Measurements from ENCODE around the gene IRAK3. TPM values are rescaled to one million over a fixed set of nuclear protein-coding genes. Genes with fewer than 3 reads are reported as not detected.

Gene IRAK3
- total RNA-seq, 4 donors from 2014 or later: 12.2 to 21.5 (median 13.6) TPM

DNA sequence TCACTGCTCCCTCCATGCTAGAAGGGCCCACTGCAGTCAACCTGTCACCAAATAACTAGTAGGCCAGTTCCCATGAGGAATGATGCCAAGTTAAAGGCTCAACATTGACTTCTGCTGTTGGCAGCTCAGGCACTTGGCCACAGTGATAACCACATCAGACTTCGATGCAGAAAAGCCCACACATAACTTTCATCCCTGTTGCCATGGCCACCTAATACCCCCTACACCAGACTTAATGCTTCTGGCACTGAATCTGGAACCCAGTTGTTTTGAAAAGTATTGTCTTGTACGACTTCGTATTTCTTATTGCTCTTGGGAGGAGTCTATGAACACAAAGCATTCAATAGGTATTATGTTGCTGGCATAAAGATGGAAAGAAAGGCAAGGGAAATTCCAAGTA is 69.0 kb downstream of the IRAK3 start:
- no peak overlapping the region for H3K27ac ChIP-seq (replicated peaks in 1 of 4)
- WGBS: 84% methylated on average over 3 of the region's 3 CpGs
- intact Hi-C loops (cut with DNase I): no loop called here

DNA sequence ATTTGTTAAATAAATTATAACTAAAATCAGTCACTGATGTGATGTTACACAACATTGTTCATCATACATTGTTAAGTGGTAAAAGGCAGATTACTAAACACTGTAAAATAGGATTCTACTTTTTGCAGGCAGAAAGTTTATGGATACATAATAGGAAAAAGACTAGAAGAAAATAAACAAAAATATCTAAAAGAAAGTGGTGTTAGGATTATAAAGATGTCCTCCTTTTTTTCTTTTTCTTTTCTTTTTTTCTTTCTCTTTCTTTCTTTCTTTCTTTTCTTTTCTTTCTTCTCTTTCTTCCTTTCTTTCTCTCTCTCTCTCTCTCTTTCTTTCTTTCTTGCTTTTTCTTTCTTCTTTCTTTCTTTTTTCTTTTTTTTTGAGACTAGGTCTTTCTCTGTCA is 73.7 kb downstream of the IRAK3 start:
- intact Hi-C loops (cut with DNase I): loop anchor here (10.0 kb wide), 2 partner anchors 432 to 602 kb away; no protein-coding TSS in a partner anchor
- DNase-seq (ENCODE audit: extremely low spot score): no peak
- TF ChIP-seq, protein P1, sequence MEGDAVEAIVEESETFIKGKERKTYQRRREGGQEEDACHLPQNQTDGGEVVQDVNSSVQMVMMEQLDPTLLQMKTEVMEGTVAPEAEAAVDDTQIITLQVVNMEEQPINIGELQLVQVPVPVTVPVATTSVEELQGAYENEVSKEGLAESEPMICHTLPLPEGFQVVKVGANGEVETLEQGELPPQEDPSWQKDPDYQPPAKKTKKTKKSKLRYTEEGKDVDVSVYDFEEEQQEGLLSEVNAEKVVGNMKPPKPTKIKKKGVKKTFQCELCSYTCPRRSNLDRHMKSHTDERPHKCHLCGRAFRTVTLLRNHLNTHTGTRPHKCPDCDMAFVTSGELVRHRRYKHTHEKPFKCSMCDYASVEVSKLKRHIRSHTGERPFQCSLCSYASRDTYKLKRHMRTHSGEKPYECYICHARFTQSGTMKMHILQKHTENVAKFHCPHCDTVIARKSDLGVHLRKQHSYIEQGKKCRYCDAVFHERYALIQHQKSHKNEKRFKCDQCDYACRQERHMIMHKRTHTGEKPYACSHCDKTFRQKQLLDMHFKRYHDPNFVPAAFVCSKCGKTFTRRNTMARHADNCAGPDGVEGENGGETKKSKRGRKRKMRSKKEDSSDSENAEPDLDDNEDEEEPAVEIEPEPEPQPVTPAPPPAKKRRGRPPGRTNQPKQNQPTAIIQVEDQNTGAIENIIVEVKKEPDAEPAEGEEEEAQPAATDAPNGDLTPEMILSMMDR (IDR thresholded peaks at IDR 0.05): no peak
- no peak for TF ChIP-seq POLR2AphosphoS5 (IDR thresholded peaks at IDR 0.05)
- no peak for TF ChIP-seq EP300 (IDR thresholded peaks at IDR 0.05)
- no peak for TF ChIP-seq POLR2A (IDR thresholded peaks at IDR 0.05; ENCODE audit: low read depth)
- Histone ChIP-seq H3K9me3 (no peaks in the 10 kb centered on the region), H3K4me1 (no peaks in the 10 kb centered on the region), H3K27ac (replicated peaks in 1 of 4) (no peak overlapping the region), H3K27me3 (no peaks in the 10 kb centered on the region), H3K36me3 (no peaks in the 10 kb centered on the region), H3K4me3 (no peak overlapping the region)

More for the DNA sequence above, 69.0 kb downstream of the IRAK3 start:
- Histone ChIP-seq H3K9me3 (no peaks in the 10 kb centered on the region), H3K4me1 (no peaks in the 10 kb centered on the region), H3K27me3 (no peaks in the 10 kb centered on the region), H3K36me3 (no peaks in the 10 kb centered on the region), H3K4me3 (no peak overlapping the region)
- TF ChIP-seq, protein P1 (IDR thresholded peaks at IDR 0.05): no peak
- TF ChIP-seq EP300 (IDR thresholded peaks at IDR 0.05) (no peak), POLR2A (IDR thresholded peaks at IDR 0.05; ENCODE audit: low read depth) (no peak), POLR2AphosphoS5 (IDR thresholded peaks at IDR 0.05) (no peak)
- no peak for DNase-seq (ENCODE audit: extremely low spot score)

DNA sequence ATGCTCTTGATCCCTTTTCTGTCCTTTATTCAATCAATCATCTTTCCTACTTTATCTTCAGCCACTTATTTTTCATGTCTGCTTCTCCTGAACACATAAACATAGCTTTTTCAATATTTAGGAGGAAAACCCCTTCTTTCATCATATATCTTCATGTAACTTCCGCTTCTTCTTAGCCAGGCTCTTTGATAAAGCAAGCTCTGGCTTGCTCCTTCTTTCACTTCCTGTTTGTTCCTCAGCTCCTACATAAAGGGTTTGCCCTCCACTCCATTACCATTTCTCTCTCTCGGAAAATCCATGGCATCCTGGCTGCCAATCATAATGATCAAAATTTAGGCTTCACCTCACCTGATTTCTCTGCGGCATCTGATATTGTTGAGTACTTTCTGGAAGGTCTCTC is 79.5 kb downstream of the IRAK3 start:
- Histone ChIP-seq H3K9me3 (no peaks in the 10 kb centered on the region), H3K4me1 (no peaks in the 10 kb centered on the region), H3K4me3 (no peak overlapping the region), H3K27me3 (peaks cover 0 to 3% (median 0%) of the 10 kb centered on the region in 4 donors), H3K36me3 (no peaks in the 10 kb centered on the region), H3K27ac (replicated peaks in 1 of 4) (no peak overlapping the region)
- TF ChIP-seq POLR2A (IDR thresholded peaks at IDR 0.05; ENCODE audit: low read depth) (no peak), EP300 (IDR thresholded peaks at IDR 0.05) (no peak), POLR2AphosphoS5 (IDR thresholded peaks at IDR 0.05) (no peak)
- TF ChIP-seq, protein P1 (IDR thresholded peaks at IDR 0.05): no peak
- DNase-seq (ENCODE audit: extremely low spot score): no peak
- 64% methylated on average over 3 of the region's 3 CpGs for WGBS
- intact Hi-C loops (cut with DNase I): loop anchor here (10.0 kb wide), 2 partner anchors 426 to 596 kb away; no protein-coding TSS in a partner anchor

DNA sequence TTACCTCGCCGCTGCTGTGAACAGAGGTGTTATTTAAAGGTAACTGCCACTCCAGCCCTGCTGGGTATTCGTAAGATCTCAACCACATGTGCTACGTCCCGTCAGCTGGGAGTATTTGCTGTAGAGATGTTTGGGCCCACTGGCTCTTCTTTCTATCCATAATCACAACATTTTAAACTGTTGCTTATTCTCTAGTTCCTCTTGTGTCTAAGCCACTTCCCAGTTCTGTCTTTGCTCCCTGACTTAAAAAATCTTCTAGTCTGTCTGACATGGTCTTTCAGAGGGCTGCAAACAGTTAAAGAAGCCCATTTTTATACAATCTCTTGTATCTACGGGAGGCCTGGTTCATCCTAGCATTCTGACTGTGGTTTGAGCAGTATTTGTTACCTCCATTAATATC is 80.1 kb downstream of the IRAK3 start:
- TF ChIP-seq, protein P1 (IDR thresholded peaks at IDR 0.05): no peak
- TF ChIP-seq POLR2A (IDR thresholded peaks at IDR 0.05; ENCODE audit: low read depth) (no peak), POLR2AphosphoS5 (IDR thresholded peaks at IDR 0.05) (no peak), EP300 (IDR thresholded peaks at IDR 0.05) (no peak)
- 74% methylated on average over 6 of the region's 6 CpGs for WGBS
- Histone ChIP-seq H3K36me3 (no peaks in the 10 kb centered on the region), H3K9me3 (no peaks in the 10 kb centered on the region), H3K4me3 (no peak overlapping the region), H3K4me1 (no peaks in the 10 kb centered on the region), H3K27me3 (peaks cover 0 to 3% (median 0%) of the 10 kb centered on the region in 4 donors), H3K27ac (replicated peaks in 1 of 4) (no peak overlapping the region)
- DNase-seq (ENCODE audit: extremely low spot score): no peak
- intact Hi-C loops (cut with DNase I): loop anchor here (10.0 kb wide), 2 partner anchors 426 to 596 kb away; no protein-coding TSS in a partner anchor

Measured in esophagus muscularis mucosa (tissue), 4 donors.